ENCODE results near the gene BIRC6.
"Not testable (repeated sequence)": the region's sequence is repeated elsewhere in the genome, so short reads cannot be mapped to it uniquely, and the experiment has no call there.

Gene BIRC6

DNA sequence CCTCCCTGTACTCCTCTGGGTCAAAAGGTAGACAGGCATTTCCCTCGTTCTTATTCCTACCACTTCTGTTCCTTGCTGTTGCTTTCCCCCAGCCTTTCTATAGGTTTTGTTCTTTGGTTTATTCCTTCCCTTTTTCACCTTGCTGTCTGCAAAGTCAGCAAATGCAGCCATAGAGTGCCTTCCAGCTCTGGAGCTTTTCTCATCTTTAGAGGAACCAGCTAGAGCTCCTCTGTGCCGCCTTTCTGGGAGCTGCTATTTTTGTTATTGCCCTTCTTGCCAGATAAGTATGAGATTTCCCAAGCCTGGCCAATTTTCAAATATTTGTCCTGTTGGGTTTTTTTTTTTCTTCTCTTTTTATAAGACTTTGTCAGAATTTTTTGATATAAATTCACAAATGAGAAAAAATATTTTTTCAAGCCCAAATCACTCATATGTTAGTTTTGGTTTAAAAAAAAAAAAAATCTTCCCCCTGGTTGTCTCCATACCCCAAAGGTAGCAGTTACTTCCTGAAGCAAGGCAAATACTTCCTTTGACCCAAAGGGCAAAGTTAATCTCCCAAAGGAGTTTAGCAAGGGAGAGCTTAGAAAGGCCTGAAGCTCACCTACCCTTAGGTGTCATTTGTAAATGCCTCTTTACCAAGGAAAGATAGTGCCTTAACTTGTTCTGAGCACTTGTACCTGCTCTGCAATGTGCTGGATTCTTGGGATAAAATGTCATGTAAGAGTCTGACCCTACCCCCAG, 265.9 kb downstream of the BIRC6 start:
- 90 to 93% methylated on average over 2 of the region's 2 CpGs for WGBS, 2 experiments
- Histone ChIP-seq H3K36me3 (ENCODE audit: control insufficient read depth, insufficient read depth, low read length) (no peaks in the 10 kb centered on the region), H3K27ac (ENCODE audit: insufficient read depth, low read depth, low read length, poor library complexity, severe bottlenecking) (no peak overlapping the region), H3K4me3 (ENCODE audit: insufficient read depth, low read depth, low read length) (no peak overlapping the region), H3K4me1 (ENCODE audit: control insufficient read depth, insufficient read depth, low read length) (no peaks in the 10 kb centered on the region), H3K27me3 (ENCODE audit: control insufficient read depth, insufficient read depth, low read length, poor library complexity, severe bottlenecking) (peaks cover 4% of the 10 kb centered on the region), H3K9me3 (ENCODE audit: control insufficient read depth, low read length) (no peaks in the 10 kb centered on the region)

- H3K4me1 ChIP-seq (ENCODE audit: control insufficient read depth, insufficient read depth, low read length), result no peaks in the 10 kb centered on the region
- no peak overlapping the region for H3K27ac ChIP-seq (ENCODE audit: insufficient read depth, low read depth, low read length, poor library complexity, severe bottlenecking)
- H3K4me3 ChIP-seq (ENCODE audit: insufficient read depth, low read depth, low read length), result no peak overlapping the region
- 94 to 97% methylated on average over 6 of the region's 6 CpGs for WGBS, 2 experiments
- H3K9me3 ChIP-seq (ENCODE audit: control insufficient read depth, low read length), result no peaks in the 10 kb centered on the region
- H3K27me3 ChIP-seq (ENCODE audit: control insufficient read depth, insufficient read depth, low read length, poor library complexity, severe bottlenecking), result peaks cover 4% of the 10 kb centered on the region
- no peaks in the 10 kb centered on the region for H3K36me3 ChIP-seq (ENCODE audit: control insufficient read depth, insufficient read depth, low read length)
Observed at GRCh38 chr2:32623311-32623706, 266.5 kb downstream of the BIRC6 start.

GRCh38 chr2:32624812-32625211, 268.0 kb downstream of the BIRC6 start:
- Histone ChIP-seq H3K36me3 (ENCODE audit: control insufficient read depth, insufficient read depth, low read length) (no peaks in the 10 kb centered on the region), H3K27me3 (ENCODE audit: control insufficient read depth, insufficient read depth, low read length, poor library complexity, severe bottlenecking) (peaks cover 4% of the 10 kb centered on the region), H3K4me1 (ENCODE audit: control insufficient read depth, insufficient read depth, low read length) (no peaks in the 10 kb centered on the region), H3K27ac (ENCODE audit: insufficient read depth, low read depth, low read length, poor library complexity, severe bottlenecking) (no peak overlapping the region), H3K4me3 (ENCODE audit: insufficient read depth, low read depth, low read length) (no peak overlapping the region), H3K9me3 (ENCODE audit: control insufficient read depth, low read length) (no peaks in the 10 kb centered on the region)
- WGBS, 2 experiments, result 93 to 100% methylated on average over 1 to 2 of the region's 3 CpGs

GRCh38 chr2:32626639-32627221, 269.9 kb downstream of the BIRC6 start:
- Histone ChIP-seq H3K27ac (ENCODE audit: insufficient read depth, low read depth, low read length, poor library complexity, severe bottlenecking) (no peak overlapping the region), H3K4me1 (ENCODE audit: control insufficient read depth, insufficient read depth, low read length) (no peaks in the 10 kb centered on the region), H3K27me3 (ENCODE audit: control insufficient read depth, insufficient read depth, low read length, poor library complexity, severe bottlenecking) (peaks cover 4% of the 10 kb centered on the region), H3K9me3 (ENCODE audit: control insufficient read depth, low read length) (no peaks in the 10 kb centered on the region), H3K36me3 (ENCODE audit: control insufficient read depth, insufficient read depth, low read length) (no peaks in the 10 kb centered on the region), H3K4me3 (ENCODE audit: insufficient read depth, low read depth, low read length) (peak overlapping the region; percentile 80)
- 72 to 77% methylated on average over 13 of the region's 13 CpGs for WGBS, 2 experiments

DNA sequence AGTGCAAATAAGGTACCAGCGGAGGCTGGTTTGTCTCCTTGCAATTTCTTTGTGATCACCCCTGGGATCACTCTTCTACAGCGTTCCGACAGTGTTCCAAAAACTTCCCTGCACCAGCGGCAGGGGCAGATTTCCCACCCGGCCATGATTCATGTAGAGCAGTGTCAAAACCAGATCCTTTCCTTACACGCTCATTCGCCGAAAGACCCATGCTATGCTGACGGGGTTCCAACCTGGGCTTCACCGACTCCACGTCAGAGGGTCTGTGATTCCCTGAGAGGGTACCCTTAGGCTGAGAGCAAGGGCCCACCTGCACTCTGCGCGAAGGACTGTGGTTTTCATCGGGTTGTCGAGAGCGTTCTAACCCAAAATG, 270.6 kb downstream of the BIRC6 start:
- Histone ChIP-seq H3K9me3 (ENCODE audit: control insufficient read depth, low read length) (no peaks in the 10 kb centered on the region), H3K4me1 (ENCODE audit: control insufficient read depth, insufficient read depth, low read length) (no peaks in the 10 kb centered on the region), H3K4me3 (ENCODE audit: insufficient read depth, low read depth, low read length) (peak overlapping the region; percentile 80), H3K27me3 (ENCODE audit: control insufficient read depth, insufficient read depth, low read length, poor library complexity, severe bottlenecking) (peaks cover 4% of the 10 kb centered on the region), H3K36me3 (ENCODE audit: control insufficient read depth, insufficient read depth, low read length) (no peaks in the 10 kb centered on the region), H3K27ac (ENCODE audit: insufficient read depth, low read depth, low read length, poor library complexity, severe bottlenecking) (no peak overlapping the region)
- WGBS, 2 experiments, result 2% methylated on average over 16 of the region's 16 CpGs

GRCh38 chr2:32627814-32628579, 271.2 kb downstream of the BIRC6 start, which contains the start of gene TTC27:
Gene TTC27, plus strand, starts transcription at chr2:32628050. Its CDS starts 243 bp downstream, at chr2:32628293.
- WGBS, 2 experiments, result 0% methylated on average over 39 of the region's 39 CpGs
- Histone ChIP-seq H3K9me3 (ENCODE audit: control insufficient read depth, low read length) (no peaks in the 10 kb centered on the region), H3K4me3 (ENCODE audit: insufficient read depth, low read depth, low read length) (peak within 1 kb of the TSS; percentile 80), H3K27ac (ENCODE audit: insufficient read depth, low read depth, low read length, poor library complexity, severe bottlenecking) (no peak within 1 kb of the TSS), H3K27me3 (ENCODE audit: control insufficient read depth, insufficient read depth, low read length, poor library complexity, severe bottlenecking) (peaks cover 4% of the 10 kb centered on the region), H3K36me3 (ENCODE audit: control insufficient read depth, insufficient read depth, low read length) (no peaks in the 10 kb centered on the region), H3K4me1 (ENCODE audit: control insufficient read depth, insufficient read depth, low read length) (no peaks in the 10 kb centered on the region)

DNA sequence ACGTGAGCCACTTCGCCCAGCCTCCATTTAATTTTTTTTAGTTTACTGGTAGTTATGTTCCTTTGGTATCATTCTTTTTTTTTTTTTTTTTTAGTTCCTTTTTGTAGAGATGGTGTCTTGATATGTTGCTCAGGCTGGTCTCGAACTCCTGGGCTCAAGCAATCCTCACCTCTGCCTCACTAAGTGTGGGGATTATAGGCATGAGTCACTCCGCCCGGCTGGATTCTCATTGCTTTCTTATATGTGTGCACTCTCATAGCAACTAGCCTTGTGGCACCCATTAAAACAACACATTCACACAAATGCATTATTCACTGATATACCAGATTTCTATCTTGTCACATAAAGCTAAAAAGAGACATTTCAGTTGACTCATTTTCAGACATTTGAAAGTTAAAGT, 275.3 kb downstream of the BIRC6 start:
- Histone ChIP-seq H3K9me3 (ENCODE audit: control insufficient read depth, low read length) (no peaks in the 10 kb centered on the region), H3K36me3 (ENCODE audit: control insufficient read depth, insufficient read depth, low read length) (no peaks in the 10 kb centered on the region), H3K27ac (ENCODE audit: insufficient read depth, low read depth, low read length, poor library complexity, severe bottlenecking) (no peak overlapping the region), H3K4me1 (ENCODE audit: control insufficient read depth, insufficient read depth, low read length) (no peaks in the 10 kb centered on the region), H3K4me3 (ENCODE audit: insufficient read depth, low read depth, low read length) (no peak overlapping the region), H3K27me3 (ENCODE audit: control insufficient read depth, insufficient read depth, low read length, poor library complexity, severe bottlenecking) (peaks cover 3% of the 10 kb centered on the region)
- WGBS, 2 experiments, result 92 to 93% methylated on average over 2 to 5 of the region's 5 CpGs

GRCh38 chr2:32633040-32633439, 276.2 kb downstream of the BIRC6 start:
- WGBS, 2 experiments, result 94 to 100% methylated on average over 2 to 3 of the region's 3 CpGs
- Histone ChIP-seq H3K4me1 (ENCODE audit: control insufficient read depth, insufficient read depth, low read length) (no peaks in the 10 kb centered on the region), H3K9me3 (ENCODE audit: control insufficient read depth, low read length) (no peaks in the 10 kb centered on the region), H3K27ac (ENCODE audit: insufficient read depth, low read depth, low read length, poor library complexity, severe bottlenecking) (no peak overlapping the region), H3K27me3 (ENCODE audit: control insufficient read depth, insufficient read depth, low read length, poor library complexity, severe bottlenecking) (no peaks in the 10 kb centered on the region), H3K36me3 (ENCODE audit: control insufficient read depth, insufficient read depth, low read length) (no peaks in the 10 kb centered on the region), H3K4me3 (ENCODE audit: insufficient read depth, low read depth, low read length) (no peak overlapping the region)

GRCh38 chr2:32638548-32638947, 281.7 kb downstream of the BIRC6 start:
- 88 to 93% methylated on average over 5 of the region's 5 CpGs for WGBS, 2 experiments

DNA sequence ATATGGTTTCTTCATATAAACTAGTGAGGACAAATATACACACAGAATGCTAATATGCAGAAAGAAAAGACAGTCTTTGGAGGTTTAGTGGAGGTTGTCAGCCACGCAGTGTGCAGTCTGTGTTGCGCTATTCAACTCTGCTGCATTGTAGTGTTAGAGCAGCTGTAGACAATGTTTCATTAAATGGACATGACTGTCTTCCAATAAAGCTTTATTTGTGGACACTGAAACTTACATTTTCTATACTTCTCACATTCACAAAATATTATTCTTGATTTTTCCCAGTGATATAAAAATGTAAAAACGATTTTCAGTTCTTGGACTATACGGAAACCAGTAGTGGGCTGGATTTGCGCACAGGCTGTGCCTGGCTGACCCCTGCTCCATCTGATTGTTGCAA, 284.4 kb downstream of the BIRC6 start:
- H3K4me3 ChIP-seq (ENCODE audit: insufficient read depth, low read depth, low read length), result no peak overlapping the region
- H3K4me1 ChIP-seq (ENCODE audit: control insufficient read depth, insufficient read depth, low read length), result no peaks in the 10 kb centered on the region
- peaks cover 3% of the 10 kb centered on the region for H3K36me3 ChIP-seq (ENCODE audit: control insufficient read depth, insufficient read depth, low read length)
- H3K9me3 ChIP-seq (ENCODE audit: control insufficient read depth, low read length), result no peaks in the 10 kb centered on the region
- 94 to 96% methylated on average over 5 of the region's 5 CpGs for WGBS, 2 experiments
- no peak overlapping the region for H3K27ac ChIP-seq (ENCODE audit: insufficient read depth, low read depth, low read length, poor library complexity, severe bottlenecking)
- no peaks in the 10 kb centered on the region for H3K27me3 ChIP-seq (ENCODE audit: control insufficient read depth, insufficient read depth, low read length, poor library complexity, severe bottlenecking)

More at GRCh38 chr2:32638548-32638947, 281.7 kb downstream of the BIRC6 start:
- H3K27ac ChIP-seq (ENCODE audit: insufficient read depth, low read depth, low read length, poor library complexity, severe bottlenecking); H3K4me3 ChIP-seq (ENCODE audit: insufficient read depth, low read depth, low read length); H3K27me3 ChIP-seq (ENCODE audit: control insufficient read depth, insufficient read depth, low read length, poor library complexity, severe bottlenecking); H3K9me3 ChIP-seq (ENCODE audit: control insufficient read depth, low read length); H3K36me3 ChIP-seq (ENCODE audit: control insufficient read depth, insufficient read depth, low read length); H3K4me1 ChIP-seq (ENCODE audit: control insufficient read depth, insufficient read depth, low read length): not testable (repeated sequence)

Measured in ectodermal cell (in vitro differentiated cells).